Osteoblast (primary cell): ENCODE data around the gene MLF2. TPM values are rescaled to one million over a fixed set of nuclear protein-coding genes. Genes with fewer than 3 reads are reported as not detected.
A peak's percentile ranks its signal among the peaks of the same experiment; 100 is the strongest.

Source experiments
- DNase-seq: peaks from one replicate; pipeline ENCODE4 v3.0.0; 2011; ENCODE audit warnings: low spot score, mixed read lengths; ENCODE audit not compliant: insufficient read length; ENCODE audit errors: missing footprints
- H2AFZ ChIP-seq: 2 replicates; pipeline ENCODE4 v1.6.0; 2011; ENCODE audit warnings: mild to moderate bottlenecking, low read length
- H3K27ac ChIP-seq: 2 replicates; pipeline ENCODE4 v1.5.1; 2011; ENCODE audit warnings: mild to moderate bottlenecking, low read depth, low read length, moderate library complexity
- H3K27me3 ChIP-seq: 2 replicates; pipeline ENCODE4 v1.6.0; 2012; ENCODE audit warnings: mild to moderate bottlenecking, control low read depth, inconsistent platforms, low read length, moderate library complexity; ENCODE audit not compliant: insufficient read depth
- H3K36me3 ChIP-seq: 2 replicates; pipeline ENCODE4 v1.5.1; 2011; ENCODE audit warnings: mild to moderate bottlenecking, low read length, control low read depth, moderate library complexity; ENCODE audit not compliant: insufficient read depth
- H3K4me1 ChIP-seq: 2 replicates; pipeline ENCODE4 v1.5.1; 2011; ENCODE audit warnings: mild to moderate bottlenecking, low read length, control low read depth, moderate library complexity; ENCODE audit not compliant: insufficient read depth
- H3K4me2 ChIP-seq: 2 replicates; pipeline ENCODE4 v1.6.0; 2011; ENCODE audit warnings: mild to moderate bottlenecking, low read length; ENCODE audit not compliant: insufficient read depth
- H3K4me3 ChIP-seq: fragments of 200-600 bp; sonication (generic); 3 replicates; pipeline ENCODE4 v1.5.1; 2012; ENCODE audit warnings: mild to moderate bottlenecking, low read length, inconsistent platforms; ENCODE audit not compliant: insufficient read depth
- H3K79me2 ChIP-seq: 2 replicates; pipeline ENCODE4 v1.6.0; 2012; ENCODE audit warnings: mild to moderate bottlenecking, low read length, control low read depth, inconsistent platforms; ENCODE audit not compliant: insufficient read depth
- H3K9me3 ChIP-seq: 2 replicates; pipeline ENCODE4 v1.5.1; 2011; ENCODE audit warnings: low read depth, low read length, control low read depth
- H4K20me1 ChIP-seq: 2 replicates; pipeline ENCODE4 v1.6.0; 2012; ENCODE audit warnings: mild to moderate bottlenecking, low read length, control low read depth; ENCODE audit not compliant: insufficient read depth
- CTCF ChIP-seq: IDR thresholded peaks from 2 replicates; pipeline ENCODE4 v1.5.1; 2011; ENCODE audit warnings: mild to moderate bottlenecking, low read depth, low read length, moderate library complexity; ENCODE audit errors: extremely low read depth
- total RNA-seq: library from RNA; depleted of rRNA; stranded (reverse); fragments of >200 nt; gene quantifications from 2 replicates; pipeline ENCODE4 v1.2.3, GENCODE V29; 2012

Gene MLF2
- total RNA-seq, 1 donor = 138 TPM

- Histone ChIP-seq H3K27ac (no peak overlapping the region), H3K79me2 (no peaks in the 10 kb centered on the region), H3K27me3 (no peaks in the 10 kb centered on the region), H4K20me1 (no peaks in the 10 kb centered on the region), H3K36me3 (no peaks in the 10 kb centered on the region), H3K4me1 (peaks cover 6% of the 10 kb centered on the region), H3K4me3 (no peak overlapping the region), H2AFZ (no peak overlapping the region), H3K9me3 (no peaks in the 10 kb centered on the region), H3K4me2 (no peak overlapping the region)
- DNase-seq = peak; percentile 59
- no peak for TF ChIP-seq CTCF
Measured at GRCh38 chr12:6777386-6777785, 24.4 kb upstream of the MLF2 start.

- Histone ChIP-seq H3K27ac (no peak overlapping the region), H3K4me1 (peaks cover 6% of the 10 kb centered on the region), H3K4me3 (no peak overlapping the region), H3K36me3 (peaks cover 9% of the 10 kb centered on the region), H3K27me3 (no peaks in the 10 kb centered on the region), H4K20me1 (peaks cover 9% of the 10 kb centered on the region), H3K4me2 (no peak overlapping the region), H3K9me3 (no peaks in the 10 kb centered on the region), H2AFZ (no peak overlapping the region), H3K79me2 (no peaks in the 10 kb centered on the region)
- TF ChIP-seq CTCF = no peak
- DNase-seq = peak; percentile 81
Measured at GRCh38 chr12:6775185-6776174, 22.5 kb upstream of the MLF2 start.

- H3K27ac ChIP-seq = no peak overlapping the region
- H3K9me3 ChIP-seq = no peaks in the 10 kb centered on the region
- H3K4me3 ChIP-seq = no peak overlapping the region
- no peak overlapping the region for H2AFZ ChIP-seq
- peak; percentile 48 for DNase-seq
- H3K4me1 ChIP-seq = peaks cover 6% of the 10 kb centered on the region
- peaks cover 13% of the 10 kb centered on the region for H3K36me3 ChIP-seq
- TF ChIP-seq CTCF = no peak
- peaks cover 2% of the 10 kb centered on the region for H3K79me2 ChIP-seq
- H3K27me3 ChIP-seq = no peaks in the 10 kb centered on the region
- H3K4me2 ChIP-seq = no peak overlapping the region
- peaks cover 14% of the 10 kb centered on the region for H4K20me1 ChIP-seq
Measured at GRCh38 chr12:6774499-6775062, 21.6 kb upstream of the MLF2 start.
